ENCODE data around the gene PPP1R16B.

The PPP1R16B gene

GRCh38 chr20:38764567-38765318 is 40.8 kb upstream of the PPP1R16B start:
- TF ChIP-seq, protein P1, sequence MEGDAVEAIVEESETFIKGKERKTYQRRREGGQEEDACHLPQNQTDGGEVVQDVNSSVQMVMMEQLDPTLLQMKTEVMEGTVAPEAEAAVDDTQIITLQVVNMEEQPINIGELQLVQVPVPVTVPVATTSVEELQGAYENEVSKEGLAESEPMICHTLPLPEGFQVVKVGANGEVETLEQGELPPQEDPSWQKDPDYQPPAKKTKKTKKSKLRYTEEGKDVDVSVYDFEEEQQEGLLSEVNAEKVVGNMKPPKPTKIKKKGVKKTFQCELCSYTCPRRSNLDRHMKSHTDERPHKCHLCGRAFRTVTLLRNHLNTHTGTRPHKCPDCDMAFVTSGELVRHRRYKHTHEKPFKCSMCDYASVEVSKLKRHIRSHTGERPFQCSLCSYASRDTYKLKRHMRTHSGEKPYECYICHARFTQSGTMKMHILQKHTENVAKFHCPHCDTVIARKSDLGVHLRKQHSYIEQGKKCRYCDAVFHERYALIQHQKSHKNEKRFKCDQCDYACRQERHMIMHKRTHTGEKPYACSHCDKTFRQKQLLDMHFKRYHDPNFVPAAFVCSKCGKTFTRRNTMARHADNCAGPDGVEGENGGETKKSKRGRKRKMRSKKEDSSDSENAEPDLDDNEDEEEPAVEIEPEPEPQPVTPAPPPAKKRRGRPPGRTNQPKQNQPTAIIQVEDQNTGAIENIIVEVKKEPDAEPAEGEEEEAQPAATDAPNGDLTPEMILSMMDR (conservative IDR thresholded peaks at IDR 0.05; ENCODE audit: low read depth, low read length): no peak
- no peak overlapping the region for H3K4me3 ChIP-seq (ENCODE audit: low read length)
- DNase-seq (ENCODE audit: low read depth): peak; percentile 68

GRCh38 chr20:38766071-38766470 is 39.4 kb upstream of the PPP1R16B start:
- no peak overlapping the region for H3K4me3 ChIP-seq (ENCODE audit: low read length)
- TF ChIP-seq, protein P1 (conservative IDR thresholded peaks at IDR 0.05; ENCODE audit: low read depth, low read length): no peak
- DNase-seq (ENCODE audit: low read depth): no peak

DNA sequence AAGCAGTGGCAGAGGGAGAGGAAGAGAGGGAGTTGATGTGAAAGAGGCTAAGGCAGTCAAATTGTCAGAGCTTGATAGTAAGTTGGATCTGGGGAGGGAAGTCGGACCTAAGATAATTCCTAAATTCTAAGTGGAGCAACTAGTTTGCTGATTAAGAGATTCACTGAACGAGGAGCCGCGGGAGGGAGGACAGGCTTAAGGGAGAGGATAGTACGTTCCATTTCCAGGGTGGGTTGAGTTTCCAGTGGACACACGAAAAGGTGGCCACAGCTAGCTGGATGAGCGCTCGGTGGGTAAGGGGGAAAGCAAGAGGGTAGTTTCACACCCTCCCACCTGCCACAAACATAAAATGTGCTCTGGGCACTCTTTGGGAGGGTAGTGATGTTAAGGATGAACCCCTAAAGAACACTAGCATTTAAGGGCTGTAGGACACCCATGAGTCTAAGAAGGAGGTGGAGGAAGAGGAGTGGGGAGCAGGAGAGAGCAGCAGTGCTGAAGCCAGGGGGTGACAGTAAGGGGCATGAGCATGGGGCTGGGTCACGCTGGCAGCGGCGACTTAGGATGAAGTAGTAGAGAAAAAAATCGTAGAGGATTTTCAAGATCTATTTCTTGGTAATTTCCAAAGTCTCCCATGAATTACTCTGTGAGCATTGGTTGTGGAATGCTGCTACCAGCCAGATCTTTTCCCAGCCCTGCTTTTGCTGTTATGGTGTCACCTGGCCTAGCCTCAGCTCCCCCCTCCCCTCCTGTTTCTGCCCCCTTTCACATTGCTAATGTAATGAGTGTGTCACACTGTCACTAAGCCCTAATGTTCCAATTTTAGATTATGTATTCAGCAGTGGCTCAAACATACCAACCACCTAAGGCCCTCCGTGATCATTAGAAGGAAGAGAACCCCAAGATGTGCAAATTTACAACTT is 35.9 kb upstream of the PPP1R16B start:
- no peak overlapping the region for H3K4me3 ChIP-seq (ENCODE audit: low read length)
- no peak for DNase-seq (ENCODE audit: low read depth)
- TF ChIP-seq, protein P1 (conservative IDR thresholded peaks at IDR 0.05; ENCODE audit: low read depth, low read length): no peak

GRCh38 chr20:38770546-38770945 is 35.0 kb upstream of the PPP1R16B start:
- no peak for DNase-seq (ENCODE audit: low read depth)
- TF ChIP-seq, protein P1 (conservative IDR thresholded peaks at IDR 0.05; ENCODE audit: low read depth, low read length): no peak
- no peak overlapping the region for H3K4me3 ChIP-seq (ENCODE audit: low read length)

DNA sequence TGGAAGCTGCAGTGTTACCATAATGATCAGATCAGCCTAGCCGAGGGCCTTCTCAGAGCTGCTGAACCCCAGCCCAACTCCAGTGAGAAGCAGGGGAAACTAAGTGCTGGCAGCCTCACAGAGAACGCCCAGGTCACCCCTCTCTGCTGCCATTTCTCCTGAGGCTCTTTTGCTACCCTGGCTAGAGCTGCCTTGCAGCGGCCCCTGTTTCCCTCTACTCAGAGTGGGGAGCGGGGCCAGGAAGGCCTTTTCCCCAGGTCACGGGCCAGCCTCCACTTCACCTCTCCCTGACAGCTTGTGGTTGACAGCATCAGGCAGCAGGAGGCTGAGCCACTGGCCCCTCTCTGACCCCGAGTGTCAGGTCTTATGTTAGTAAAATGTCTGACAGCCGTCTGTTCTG is 34.5 kb upstream of the PPP1R16B start:
- TF ChIP-seq, protein P1 (conservative IDR thresholded peaks at IDR 0.05; ENCODE audit: low read depth, low read length): no peak
- no peak overlapping the region for H3K4me3 ChIP-seq (ENCODE audit: low read length)
- DNase-seq (ENCODE audit: low read depth): no peak

GRCh38 chr20:38771621-38772020 is 33.9 kb upstream of the PPP1R16B start:
- no peak overlapping the region for H3K4me3 ChIP-seq (ENCODE audit: low read length)
- no peak for DNase-seq (ENCODE audit: low read depth)
- TF ChIP-seq, protein P1 (conservative IDR thresholded peaks at IDR 0.05; ENCODE audit: low read depth, low read length): no peak
